Peyer's patch (tissue), 4 donors: ENCODE results near the gene HYAL2.

Source experiments
- CTCF ChIP-seq, 6 experiments: fragments of 450-650 bp in 4 of 6; fragments of 200-600 bp in 2 of 6; sonication (generic) in 1 of 6; IDR thresholded peaks; one replicate each; pipeline ENCODE4 v1.5.1; 2017 to 2019; ENCODE audit warnings: antibody characterized with exemption in 6 of 6, mild to moderate bottlenecking in 3 of 6, moderate library complexity in 1 of 6
- POLR2A ChIP-seq, 2 donors: fragments of 450-650 bp; IDR thresholded peaks; one replicate each; pipeline ENCODE4 v1.5.1; 2017; ENCODE audit warnings: antibody characterized with exemption in 2 of 2, mild to moderate bottlenecking in 2 of 2, moderate library complexity in 2 of 2

GRCh38 chr3:50369012-50369670, 46.6 kb upstream of the HYAL2 start:
- TF ChIP-seq CTCF (IDR thresholded peaks at IDR 0.05) (no peak), POLR2A (IDR thresholded peaks at IDR 0.05) (no peak)
